Panc1 (cell line): ENCODE measurements around the gene CD40LG. TPM values are rescaled to one million over a fixed set of nuclear protein-coding genes. Genes with fewer than 3 reads are reported as not detected.

Experiments used
- ATAC-seq: fragments of 200-7000 bp; cut with Tn5 transposase; 2 replicates; pipeline ENCODE4 v1.9.1; 2020; ENCODE audit warnings: mild to moderate bottlenecking, moderate library complexity
- BruUV-seq: library from RNA; stranded (reverse); fragments of 400-500 nt; replicated peaks from 2 replicates; lab custom pipeline; 2021; lab: Mats Ljungman, UMichigan
- CTCF ChIA-PET: fragments of 300-600 bp; sonication (Branson Sonifier 250); formaldehyde crosslinking; loops from one replicate; lab custom pipeline; 2022; ENCODE audit warnings: antibody characterized with exemption; lab: Charles Lee
- POLR2A ChIA-PET: fragments of 300-600 bp; sonication (Branson Sonifier 250); formaldehyde crosslinking; loops from one replicate; lab custom pipeline; 2022; ENCODE audit warnings: antibody characterized with exemption; lab: Charles Lee
- DNase-seq: peaks from one replicate; pipeline ENCODE4 v3.0.0-alpha.2; 2010; ENCODE audit warnings: low read depth, low spot score
- H3K27ac ChIP-seq: 2 replicates; pipeline ENCODE4 v1.5.1; 2011; ENCODE audit warnings: mild to moderate bottlenecking, low read length, inconsistent platforms
- H3K27me3 ChIP-seq: fragments of 200-500 bp; sonication (Bioruptor generic); 2 replicates; pipeline ENCODE4 v1.6.0; 2014; ENCODE audit warnings: low read length, inconsistent platforms; ENCODE audit not compliant: control insufficient read depth, insufficient read depth
- H3K36me3 ChIP-seq: fragments of 200-500 bp; sonication (Bioruptor generic); 2 replicates; pipeline ENCODE4 v1.5.1; 2014; ENCODE audit warnings: inconsistent platforms, mild to moderate bottlenecking, low read length, moderate library complexity; ENCODE audit not compliant: control insufficient read depth, insufficient read depth
- H3K4me1 ChIP-seq: 2 replicates; pipeline ENCODE4 v1.5.1; 2011; ENCODE audit warnings: inconsistent platforms, mild to moderate bottlenecking, low read length, moderate library complexity; ENCODE audit not compliant: control insufficient read depth, insufficient read depth
- H3K4me3 ChIP-seq, 2 experiments: 2 replicates each; pipeline ENCODE4 v1.5.1; 2011 to 2012; ENCODE audit warnings: low read depth in 2 of 2, low read length in 2 of 2, mild to moderate bottlenecking in 2 of 2, inconsistent platforms in 1 of 2, moderate library complexity in 1 of 2
- H3K9me3 ChIP-seq: fragments of 200-500 bp; sonication (Bioruptor generic); 2 replicates; pipeline ENCODE4 v1.5.1; 2014; ENCODE audit warnings: low read depth, mild to moderate bottlenecking, inconsistent platforms, low read length, moderate library complexity; ENCODE audit not compliant: control insufficient read depth, insufficient read depth
- CTCF ChIP-seq: fragments of 450-650 bp; IDR thresholded peaks from 2 replicates; pipeline ENCODE4 v1.5.1; 2017; ENCODE audit warnings: mild to moderate bottlenecking
- POLR2AphosphoS5 ChIP-seq: IDR thresholded peaks from 2 replicates; pipeline ENCODE4 v1.6.1; 2012; ENCODE audit warnings: mild to moderate bottlenecking, low read depth, low read length, moderate library complexity
- REST ChIP-seq, 2 experiments: IDR thresholded peaks; 2 replicates each; pipeline ENCODE4 v1.6.1; 2011 to 2012; ENCODE audit warnings: low read depth in 2 of 2, control low read depth in 1 of 2, low read length in 1 of 2, mild to moderate bottlenecking in 1 of 2, moderate library complexity in 1 of 2; ENCODE audit not compliant: insufficient read depth in 1 of 2
- SIN3A ChIP-seq: IDR thresholded peaks from 2 replicates; pipeline ENCODE4 v1.6.1; 2012; ENCODE audit warnings: low read depth, mild to moderate bottlenecking, low read length, moderate library complexity, borderline replicate concordance; ENCODE audit not compliant: insufficient read depth
- TCF7L2 ChIP-seq: IDR thresholded peaks from 2 replicates; pipeline ENCODE4 v1.6.1; 2011; ENCODE audit warnings: mild to moderate bottlenecking, low read depth, low read length, inconsistent platforms
- in situ Hi-C: cut with HindIII; loops from 2 replicates; pipeline ENCODE4 v1.10.0; 2016; ENCODE audit warnings: low sequenced_read_pairs, low pct_unique_long_range_greater_than_20kb
- intact Hi-C: fragments of 100-400 bp; cut with micrococcal nuclease; formaldehyde crosslinking; loops from one replicate; pipeline ENCODE4 v1.10.0; 2022; ENCODE audit not compliant: unreplicated experiment
- total RNA-seq: library from RNA; stranded (reverse); gene quantifications from one replicate; pipeline ENCODE4 v1.2.1, GENCODE V29; 2021; ENCODE audit not compliant: unreplicated experiment

Gene CD40LG
- total RNA-seq, 1 experiment from 2014 or later: not detected

DNA sequence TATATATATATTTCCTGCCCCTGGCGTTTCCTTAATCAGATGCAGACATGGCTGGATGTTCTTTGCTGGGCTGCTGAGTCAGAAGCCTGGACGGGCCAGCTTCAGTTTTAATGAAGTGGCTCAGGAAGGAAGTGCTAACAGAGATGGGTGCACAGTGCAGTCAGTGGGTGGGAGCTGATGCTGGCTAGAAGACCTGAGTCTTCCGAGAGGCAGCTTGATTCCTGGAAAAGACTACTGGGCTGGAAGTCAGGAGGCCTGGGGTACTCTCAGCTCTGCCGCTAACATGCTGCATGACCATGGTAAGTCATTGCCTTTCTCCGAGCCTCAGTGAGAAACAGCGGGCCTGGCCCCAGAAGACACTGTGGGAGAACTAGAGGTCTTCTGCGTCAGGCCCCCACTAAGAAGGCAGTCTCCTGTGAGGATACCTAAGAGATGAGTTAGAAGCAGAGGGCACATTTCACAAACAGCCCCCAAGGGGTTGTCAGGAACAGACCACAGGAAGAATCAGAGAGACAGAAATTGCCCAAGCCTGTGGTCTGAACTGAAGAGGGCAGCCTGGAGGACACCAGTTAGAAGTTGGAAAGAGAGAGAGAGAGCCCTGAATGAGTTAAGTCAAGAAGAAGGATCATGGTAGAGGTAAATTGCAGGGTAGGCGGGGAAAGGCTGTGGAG is 8.3 kb upstream of the CD40LG start:
- H3K36me3 ChIP-seq: no peaks in the 10 kb centered on the region
- BruUV-seq: no TSS peak
- in situ Hi-C loops (no loop called here), intact Hi-C loops (no loop called here)
- no peak overlapping the region for H3K4me3 ChIP-seq
- CTCF ChIA-PET: no interaction called here
- peaks cover 5% of the 10 kb centered on the region for H3K27me3 ChIP-seq
- POLR2A ChIA-PET: no interaction called here
- H3K4me1 ChIP-seq: no peaks in the 10 kb centered on the region
- ATAC-seq: no peak
- no peaks in the 10 kb centered on the region for H3K9me3 ChIP-seq
- DNase-seq: no peak
- TF ChIP-seq SIN3A: no peak
- no peak for TF ChIP-seq TCF7L2
- no peak for TF ChIP-seq CTCF
- no peak for TF ChIP-seq POLR2AphosphoS5
- TF ChIP-seq REST (IDR thresholded peaks at IDR 0.05; ENCODE audit: insufficient read depth in 1 of 2, low read depth in 2 of 2, low read length in 1 of 2): no peak
- no peak overlapping the region for H3K27ac ChIP-seq

DNA sequence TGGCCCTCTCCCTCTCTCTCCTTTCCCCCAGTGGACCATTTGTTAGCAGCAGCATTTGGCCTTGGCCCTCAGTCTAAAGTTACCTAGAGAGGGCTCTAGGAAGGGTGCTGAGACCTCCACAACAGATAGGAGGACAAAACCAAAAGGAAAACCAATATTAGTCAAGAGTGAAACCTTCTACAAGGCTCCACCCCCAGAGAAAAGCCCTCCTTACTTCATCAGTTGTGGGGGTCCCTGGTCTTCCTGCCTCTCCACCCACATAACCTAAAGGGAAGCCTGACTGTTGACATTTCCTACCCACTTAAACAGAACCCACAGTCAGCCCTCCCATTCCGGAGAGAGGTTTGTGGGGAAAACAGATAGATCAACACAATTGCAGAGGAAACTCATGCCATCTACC is 4.7 kb upstream of the CD40LG start:
- Histone ChIP-seq H3K4me1 (no peaks in the 10 kb centered on the region), H3K9me3 (no peaks in the 10 kb centered on the region), H3K36me3 (no peaks in the 10 kb centered on the region), H3K4me3 (no peak overlapping the region), H3K27me3 (no peaks in the 10 kb centered on the region; the same call in 1 of the 2 replicates), H3K27ac (no peak overlapping the region)
- no TSS peak for BruUV-seq
- ChIA-PET POLR2A (no interaction called here), CTCF (no interaction called here)
- DNase-seq (no peak), ATAC-seq (no peak)
- in situ Hi-C loops: no loop called here
- TF ChIP-seq TCF7L2 (no peak), POLR2AphosphoS5 (no peak), REST (IDR thresholded peaks at IDR 0.05; ENCODE audit: insufficient read depth in 1 of 2, low read depth in 2 of 2, low read length in 1 of 2) (no peak), SIN3A (no peak), CTCF (no peak)
- intact Hi-C loops: no loop called here
